K562 (cell line): ENCODE data around the gene MOB3B. TPM values are rescaled to one million over a fixed set of nuclear protein-coding genes. Genes with fewer than 3 reads are reported as not detected.
A peak's percentile ranks its signal among the peaks of the same experiment; 100 is the strongest.

Experiments used
- ATAC-seq: fragments of 200-7000 bp; cut with Tn5 transposase; 3 replicates; pipeline ENCODE4 v1.9.1; 2020; ENCODE audit warnings: moderate library complexity
- BruUV-seq: library from RNA; stranded (reverse); fragments of 400-500 nt; replicated peaks from 2 replicates; lab custom pipeline; 2021; lab: Mats Ljungman, UMichigan
- CTCF ChIA-PET: fragments of 300-600 bp; formaldehyde crosslinking; extraction: SDS; loops from one replicate; lab custom pipeline; 2021; ENCODE audit warnings: low intra/inter-chr PET ratio; lab: Yijun Ruan, JAX
- POLR2A ChIA-PET: fragments of 300-600, 350-650 bp; sonication (Branson Sonifier 250); formaldehyde crosslinking; extraction: SDS; loops from one replicate; lab custom pipeline; 2021; ENCODE audit warnings: antibody characterized with exemption, inconsistent platforms; lab: Yijun Ruan, JAX
- DNase-seq, 4 experiments: peaks; one replicate each; pipeline versions ENCODE4 v3.0.0 to v3.0.0-alpha.2; 2011 to 2018; ENCODE audit warnings: low spot score in 3 of 4, mixed read lengths in 3 of 4; ENCODE audit errors: extremely low read depth in 1 of 4
- FAIRE-seq: peaks from 2 replicates; lab custom pipeline; 2011; peaks lifted over from hg19 to GRCh38; lab: Jason Lieb, UNC
- H2AFZ ChIP-seq: 2 replicates; pipeline ENCODE4 v1.6.0; 2011; ENCODE audit warnings: low read depth, low read length, control low read depth, inconsistent platforms
- H3K27ac ChIP-seq: fragments of 200-600 bp; 3 replicates; pipeline ENCODE4 v1.8.0; 2011; ENCODE audit warnings: low read depth, mild to moderate bottlenecking, control low read depth, inconsistent platforms, low read length, moderate library complexity, mixed read lengths; ENCODE audit errors: extremely low read depth
- H3K27me3 ChIP-seq, 2 experiments: fragments of 300-600 bp in 1 of 2; 2 replicates in 1 of 2; 3 replicates in 1 of 2; pipeline versions ENCODE4 v1.6.0 to v1.8.0; 2011; ENCODE audit warnings: inconsistent platforms in 2 of 2, low read length in 2 of 2, mild to moderate bottlenecking in 1 of 2, mixed read lengths in 1 of 2, moderate library complexity in 1 of 2; ENCODE audit not compliant: control insufficient read depth in 2 of 2, insufficient read depth in 2 of 2
- H3K36me3 ChIP-seq: fragments of 300-600 bp; 3 replicates; pipeline ENCODE4 v1.8.0; 2011; ENCODE audit warnings: mild to moderate bottlenecking, low read length, inconsistent platforms; ENCODE audit not compliant: control insufficient read depth, insufficient read depth
- H3K4me1 ChIP-seq, 2 experiments: fragments of 200-600 bp in 1 of 2; replicated peaks in 1 of 2; 2 replicates in 1 of 2; 3 replicates in 1 of 2; pipeline versions ENCODE4 v1.5.1 to v1.8.0; 2011; ENCODE audit warnings: inconsistent platforms in 2 of 2, low read length in 2 of 2, mild to moderate bottlenecking in 1 of 2, mixed read lengths in 1 of 2, moderate library complexity in 1 of 2; ENCODE audit not compliant: control insufficient read depth in 2 of 2, insufficient read depth in 2 of 2
- H3K4me2 ChIP-seq: 2 replicates; pipeline ENCODE4 v1.6.1; 2011; ENCODE audit warnings: low read length, control low read depth, inconsistent platforms, mixed read lengths; ENCODE audit not compliant: insufficient read depth
- H3K4me3 ChIP-seq: fragments of 200-600 bp; sonication (generic), shearing (Covaris generic); 2 replicates; pipeline ENCODE4 v1.5.1; 2016; ENCODE audit warnings: control low read depth, inconsistent platforms
- H3K79me2 ChIP-seq: fragments of 200-600 bp; 3 replicates; pipeline ENCODE4 v1.8.0; 2011; ENCODE audit warnings: low read length, inconsistent platforms; ENCODE audit not compliant: control insufficient read depth, insufficient read depth
- H3K9ac ChIP-seq, 2 experiments: 2 replicates each; pipeline versions ENCODE4 v1.6.0 to v1.6.1; 2011; ENCODE audit warnings: low read depth in 2 of 2, low read length in 2 of 2, control low read depth in 1 of 2, inconsistent platforms in 1 of 2, mild to moderate bottlenecking in 1 of 2, mixed read lengths in 1 of 2; ENCODE audit not compliant: insufficient read depth in 1 of 2
- H3K9me1 ChIP-seq: one replicate; pipeline ENCODE4 v1.6.0; 2011; ENCODE audit warnings: inconsistent platforms, mild to moderate bottlenecking, low read length, moderate library complexity; ENCODE audit not compliant: control insufficient read depth, insufficient read depth
- H3K9me3 ChIP-seq: replicated peaks from 2 replicates; pipeline ENCODE4 v1.5.1; 2011; ENCODE audit warnings: low read depth, low read length, inconsistent platforms; ENCODE audit not compliant: control insufficient read depth, insufficient read depth
- H4K20me1 ChIP-seq: replicated peaks from 2 replicates; pipeline ENCODE4 v1.6.1; 2011; ENCODE audit warnings: low read length, inconsistent platforms, mixed read lengths; ENCODE audit not compliant: control insufficient read depth, insufficient read depth
- CGGBP1 ChIP-seq: fragments of 250-450 bp; sonication (Bioruptor Pico); IDR thresholded peaks from 2 replicates; pipeline ENCODE4 v1.9.0; 2021; ENCODE audit warnings: mild to moderate bottlenecking
- EP300 ChIP-seq: IDR thresholded peaks from 2 replicates; pipeline ENCODE4 v1.6.1; 2012; ENCODE audit warnings: low read length, improper control_type of control experiment
- FOXP1 ChIP-seq: sonication (generic); formaldehyde crosslinking; IDR thresholded peaks from 2 replicates; pipeline ENCODE4 v1.8.0; 2022; ENCODE audit warnings: mild to moderate bottlenecking, missing genetic modification reagents
- MAX ChIP-seq: sonication (generic); formaldehyde crosslinking; IDR thresholded peaks from 2 replicates; pipeline ENCODE4 v1.9.0; 2022; ENCODE audit warnings: mild to moderate bottlenecking, missing genetic modification reagents
- MTF1 ChIP-seq: fragments of 250-450 bp; sonication (Bioruptor Pico); IDR thresholded peaks from 2 replicates; pipeline ENCODE4 v1.9.0; 2021; ENCODE audit warnings: moderate library complexity, mild to moderate bottlenecking, inconsistent platforms, borderline replicate concordance
- NR2C2 ChIP-seq, 2 experiments: fragments of 200-800 bp in 1 of 2; sonication (Bioruptor generic) in 1 of 2; sonication (generic) in 1 of 2; formaldehyde crosslinking in 1 of 2; IDR thresholded peaks; 2 replicates each; pipeline versions ENCODE4 v1.6.1 to v1.8.0; 2016 to 2022; ENCODE audit warnings: mild to moderate bottlenecking in 1 of 2, missing compliant biosample characterization in 1 of 2, missing genetic modification characterization in 1 of 2, missing genetic modification reagents in 1 of 2
- RAD51 ChIP-seq: fragments of 450-650 bp; IDR thresholded peaks from 2 replicates; pipeline ENCODE4 v1.7.1; 2016; ENCODE audit warnings: low read depth, mild to moderate bottlenecking, borderline replicate concordance
- RB1 ChIP-seq: fragments of 450-650 bp; IDR thresholded peaks from 2 replicates; pipeline ENCODE4 v1.6.1; 2017; ENCODE audit warnings: low read depth, mild to moderate bottlenecking
- RNF2 ChIP-seq: sonication (generic); IDR thresholded peaks from 2 replicates; pipeline ENCODE4 v1.6.1; 2016
- SPI1 ChIP-seq: IDR thresholded peaks from 2 replicates; pipeline ENCODE4 v1.6.1; 2011; ENCODE audit warnings: low read depth, low read length, control low read depth, borderline replicate concordance
- SRSF7 ChIP-seq: fragments of 200-400 bp; formaldehyde crosslinking; optimal IDR thresholded peaks from 2 replicates; pipeline ENCODE3; 2017; ENCODE audit warnings: mild to moderate bottlenecking, low read depth, low read length
- TAF9B ChIP-seq: fragments of 450-650 bp; IDR thresholded peaks from 2 replicates; pipeline ENCODE4 v1.6.1; 2018; ENCODE audit warnings: mild to moderate bottlenecking; ENCODE audit not compliant: partially characterized antibody
- ZNF583 ChIP-seq: fragments of 250-450 bp; sonication (Bioruptor Pico); IDR thresholded peaks from 2 replicates; pipeline ENCODE4 v1.4.0; 2020
- ZNF699 ChIP-seq: fragments of 250-450 bp; sonication (Bioruptor Pico); IDR thresholded peaks from 2 replicates; pipeline ENCODE4 v1.8.0; 2021; ENCODE audit warnings: mild to moderate bottlenecking, moderate library complexity; ENCODE audit not compliant: insufficient replicate concordance
- WGBS: fragments of 100-300 bp; shearing (Covaris generic); methylation state at CpG from one replicate; pipeline ENCODE4 v1.1.6; 2016; ENCODE audit warnings: low coverage, mixed read lengths; ENCODE audit not compliant: insufficient coverage; ENCODE audit errors: missing lambda C conversion rate; 5-methylcytosine and 5-hydroxymethylcytosine counted together
- in situ Hi-C: fragments of 300-500 bp; cut with MboI; formaldehyde crosslinking; loops from 4 replicates; pipeline ENCODE4 v1.15.0; 2018; ENCODE audit warnings: inconsistent platforms, mixed read lengths
- intact Hi-C: fragments of 100-400 bp; cut with micrococcal nuclease; formaldehyde crosslinking; loops from 2 replicates; pipeline ENCODE4 v1.14.2; 2022
- polyA plus RNA-seq, 8 experiments: library from polyadenylated mRNA; depleted of rRNA in 4 of 8; stranded (reverse) in 5 of 8; unstranded in 3 of 8; fragments of >200 nt; fragmentation: Nextera tagmentation in 2 of 8; fragmentation: Illumina TruSeq in 1 of 8; extraction: Ambion mirVana in 2 of 8; extraction: Trizol in 1 of 8; gene quantifications; 2 replicates each; pipeline versions ENCODE4 v1.2.1 to v1.2.3, GENCODE V29; 2011 to 2014; ENCODE audit warnings: inconsistent platforms in 1 of 8, missing spikeins in 1 of 8
- total RNA-seq, 7 experiments: library from RNA; depleted of rRNA in 6 of 7; stranded (reverse); fragments of >200 nt in 6 of 7; fragmentation: Illumina TruSeq in 2 of 7; extraction: Trizol in 2 of 7; gene quantifications; 2 replicates each; pipeline versions ENCODE4 v1.2.1 to v1.2.3, GENCODE V29; 2011 to 2021; ENCODE audit warnings: low replicate concordance in 1 of 7
- TF ChIP-seq, protein P1 (sequence below): fragments of 450-650 bp; IDR thresholded peaks from one replicate; pipeline ENCODE4 v1.6.1; 2018; ENCODE audit warnings: mild to moderate bottlenecking, moderate library complexity; ENCODE audit not compliant: partially characterized antibody
- TF ChIP-seq, protein P2 (sequence below): sonication (generic); formaldehyde crosslinking; IDR thresholded peaks from 2 replicates; pipeline ENCODE4 v1.8.0; 2022; ENCODE audit warnings: mild to moderate bottlenecking, missing genetic modification reagents

The MOB3B gene
- total and polyA plus RNA-seq, 9 of the 15 experiments (the other 6 are each of a cell fraction or from before 2014, with no cell fraction given), result 3.6 to 12.8 (median 7.2) TPM

GRCh38 chr9:27457445-27457844, 72.2 kb downstream of the MOB3B start (continued):
- TF ChIP-seq, protein P1, sequence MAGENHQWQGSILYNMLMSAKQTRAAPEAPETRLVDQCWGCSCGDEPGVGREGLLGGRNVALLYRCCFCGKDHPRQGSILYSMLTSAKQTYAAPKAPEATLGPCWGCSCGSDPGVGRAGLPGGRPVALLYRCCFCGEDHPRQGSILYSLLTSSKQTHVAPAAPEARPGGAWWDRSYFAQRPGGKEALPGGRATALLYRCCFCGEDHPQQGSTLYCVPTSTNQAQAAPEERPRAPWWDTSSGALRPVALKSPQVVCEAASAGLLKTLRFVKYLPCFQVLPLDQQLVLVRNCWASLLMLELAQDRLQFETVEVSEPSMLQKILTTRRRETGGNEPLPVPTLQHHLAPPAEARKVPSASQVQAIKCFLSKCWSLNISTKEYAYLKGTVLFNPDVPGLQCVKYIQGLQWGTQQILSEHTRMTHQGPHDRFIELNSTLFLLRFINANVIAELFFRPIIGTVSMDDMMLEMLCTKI, result no peak
- TF ChIP-seq MTF1 (CRISPR knock-in tag) (no peak), TAF9B (no peak), NR2C2 (CRISPR knock-in tag; IDR thresholded peaks at IDR 0.05) (no peak), NR2C2 (tag; IDR thresholded peaks at IDR 0.05) (peak; percentile 60), RB1 (no peak), EP300 (0 out of 2 replicates have a peak, but pooled peaks have one; percentile 4), SPI1 (peak; percentile 79), ZNF699 (CRISPR knock-in tag) (no peak)

DNA sequence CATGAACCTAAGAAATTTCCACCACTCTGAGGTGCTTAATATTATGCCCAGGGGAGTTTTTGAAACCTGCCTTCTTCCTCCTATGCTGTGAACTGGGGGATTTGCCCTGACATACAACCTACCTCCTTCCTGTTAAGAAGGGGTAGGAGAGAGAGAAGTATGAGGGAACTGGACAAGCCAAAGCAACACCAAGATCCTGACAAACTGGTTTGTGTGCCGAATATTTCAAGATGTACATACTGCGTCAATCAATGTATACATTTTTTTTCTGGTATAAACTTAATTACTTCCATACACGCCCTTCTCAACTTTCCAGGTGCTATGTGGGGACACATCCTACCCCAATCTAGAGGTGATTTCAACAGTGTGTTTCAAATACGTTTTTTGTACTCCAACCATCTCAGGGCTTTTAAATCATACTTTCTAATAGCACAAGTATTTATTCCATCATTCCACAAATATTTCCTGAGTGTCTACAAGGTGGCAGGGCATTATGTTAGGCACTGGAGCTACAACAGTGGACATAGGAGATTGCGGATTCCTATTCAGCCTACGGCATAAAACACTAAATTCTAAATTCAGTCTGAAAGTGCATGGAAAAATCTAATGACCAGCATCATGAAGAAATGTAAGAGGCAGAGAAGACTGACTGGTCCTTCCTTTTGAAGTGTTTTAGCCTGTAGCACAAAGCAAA, 75.6 kb downstream of the MOB3B start:
- no peaks in the 10 kb centered on the region for H3K9me1 ChIP-seq
- no peak overlapping the region for H3K9ac ChIP-seq
- FAIRE-seq (no peak), ATAC-seq (no peak), DNase-seq (no peak)
- POLR2A ChIA-PET, result no interaction called here
- no peaks in the 10 kb centered on the region for H3K9me3 ChIP-seq
- intact Hi-C loops, result no loop called here
- H3K4me1 ChIP-seq, result peaks cover 0 to 10% of the 10 kb centered on the region in 2 experiments; a peak in 3 of 5 replicates
- H4K20me1 ChIP-seq, result no peaks in the 10 kb centered on the region
- H3K79me2 ChIP-seq, result peaks cover 82% of the 10 kb centered on the region
- H3K4me2 ChIP-seq, result no peak overlapping the region
- in situ Hi-C loops, result loop anchor here (10.0 kb wide), 1 partner anchor 71 kb away; the partner anchor contains the start of genes IFNK and MOB3B
- no peak overlapping the region for H3K27ac ChIP-seq
- no peaks in the 10 kb centered on the region for H3K27me3 ChIP-seq
- no TSS peak for BruUV-seq
- H2AFZ ChIP-seq, result no peak overlapping the region
- CTCF ChIA-PET, result no interaction called here
- no peak overlapping the region for H3K4me3 ChIP-seq
- 82% methylated on average over 3 of the region's 6 CpGs for WGBS
- H3K36me3 ChIP-seq, result peaks cover 23% of the 10 kb centered on the region; the same call in 2 of the 3 replicates
- TF ChIP-seq ZNF583, result no peak
- TF ChIP-seq CGGBP1, result no peak
- no peak for TF ChIP-seq ZNF699 (CRISPR knock-in tag)
- TF ChIP-seq RAD51, result no peak
- TF ChIP-seq, protein P2, sequence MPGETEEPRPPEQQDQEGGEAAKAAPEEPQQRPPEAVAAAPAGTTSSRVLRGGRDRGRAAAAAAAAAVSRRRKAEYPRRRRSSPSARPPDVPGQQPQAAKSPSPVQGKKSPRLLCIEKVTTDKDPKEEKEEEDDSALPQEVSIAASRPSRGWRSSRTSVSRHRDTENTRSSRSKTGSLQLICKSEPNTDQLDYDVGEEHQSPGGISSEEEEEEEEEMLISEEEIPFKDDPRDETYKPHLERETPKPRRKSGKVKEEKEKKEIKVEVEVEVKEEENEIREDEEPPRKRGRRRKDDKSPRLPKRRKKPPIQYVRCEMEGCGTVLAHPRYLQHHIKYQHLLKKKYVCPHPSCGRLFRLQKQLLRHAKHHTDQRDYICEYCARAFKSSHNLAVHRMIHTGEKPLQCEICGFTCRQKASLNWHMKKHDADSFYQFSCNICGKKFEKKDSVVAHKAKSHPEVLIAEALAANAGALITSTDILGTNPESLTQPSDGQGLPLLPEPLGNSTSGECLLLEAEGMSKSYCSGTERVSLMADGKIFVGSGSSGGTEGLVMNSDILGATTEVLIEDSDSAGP (CRISPR knock-in tag), result no peak
- no peak for TF ChIP-seq FOXP1 (CRISPR knock-in tag)
- no peak for TF ChIP-seq SRSF7
- TF ChIP-seq RNF2, result no peak
- TF ChIP-seq MAX (CRISPR knock-in tag), result no peak
